HG02852 (cell line): ENCODE measurements around the gene C8B.

ENCODE experiments used
- ATAC-seq: cut with Tn5 transposase; IDR thresholded peaks from one replicate; pipeline ENCODE4 v1.9.1; 2021; ENCODE audit warnings: mild to moderate bottlenecking, moderate library complexity; ENCODE audit not compliant: unreplicated experiment

The C8B gene

GRCh38 chr1:56904663-56905397 lies 61.0 kb downstream of the C8B start:
- ATAC-seq, result no peak

DNA sequence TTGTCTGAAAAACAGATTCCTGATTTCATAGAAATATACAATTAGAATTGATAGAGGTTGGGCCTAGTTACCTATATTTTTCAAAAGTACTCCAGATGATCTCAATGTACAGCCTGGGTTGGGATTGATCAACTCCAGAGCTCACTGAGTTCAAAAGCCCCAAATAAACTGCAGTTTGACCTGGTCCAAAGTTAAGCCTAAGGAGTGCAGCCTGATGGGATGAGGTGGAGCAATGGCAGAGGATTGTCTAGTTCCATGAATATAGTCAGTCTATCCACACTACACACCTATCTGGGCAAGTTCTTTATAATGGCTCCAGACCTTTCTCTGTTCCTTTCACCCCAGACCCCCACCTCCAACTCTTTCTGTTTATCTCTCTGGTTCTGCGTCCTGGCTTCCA lies 62.0 kb downstream of the C8B start:
- ATAC-seq, result no peak

- no peak for ATAC-seq
Observed at GRCh38 chr1:56901716-56902115, 64.1 kb downstream of the C8B start.

GRCh38 chr1:56898879-56899278 lies 66.9 kb downstream of the C8B start:
- no peak for ATAC-seq

GRCh38 chr1:56898005-56898373 lies 67.8 kb downstream of the C8B start:
- no peak for ATAC-seq

GRCh38 chr1:56897150-56898004 lies 68.4 kb downstream of the C8B start:
- ATAC-seq, result no peak

DNA sequence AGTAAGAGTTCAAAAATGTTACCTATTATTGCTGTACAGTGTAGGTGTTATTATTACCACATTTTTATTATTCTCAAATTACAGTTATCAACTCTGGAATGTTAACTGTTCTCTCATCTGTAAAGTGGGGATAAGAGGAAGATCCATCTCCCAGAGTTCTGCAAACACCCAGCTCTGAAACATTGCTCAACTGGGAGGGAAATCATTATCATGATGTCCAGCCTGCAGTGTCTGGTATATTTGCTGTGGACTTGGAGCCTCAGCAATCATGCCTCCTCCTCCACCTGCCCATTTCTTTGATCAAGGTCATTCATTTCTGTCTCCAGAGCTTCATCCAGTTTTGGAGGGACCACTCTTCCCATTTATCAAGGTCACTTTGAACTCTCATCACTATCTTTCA lies 71.8 kb downstream of the C8B start:
- no peak for ATAC-seq

GRCh38 chr1:56890229-56890628 lies 75.6 kb downstream of the C8B start:
- no peak for ATAC-seq

- no peak for ATAC-seq
Observed at GRCh38 chr1:56881417-56881816, 84.4 kb downstream of the C8B start.

DNA sequence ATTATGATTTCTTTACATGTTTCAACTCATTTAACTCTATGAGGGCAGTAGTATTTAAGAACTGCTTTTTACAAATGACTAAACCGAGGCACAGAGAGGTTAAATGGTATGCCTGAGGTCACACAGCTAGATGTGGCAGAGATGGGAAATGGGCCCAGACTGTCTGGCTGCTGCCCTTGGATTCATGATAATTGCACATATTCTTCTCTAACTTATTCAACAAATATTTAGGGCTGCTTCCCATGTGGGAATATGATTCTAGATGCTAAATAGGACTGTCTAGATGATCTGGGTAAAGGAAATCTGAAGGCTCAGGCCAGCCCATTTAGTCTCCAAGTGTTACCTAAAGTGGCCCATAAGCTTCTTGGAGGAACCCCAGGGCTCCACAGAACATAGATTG lies 85.0 kb downstream of the C8B start:
- ATAC-seq, result no peak
